Right lobe of liver (tissue), 4 donors: ENCODE measurements around the gene TAP2.

Source experiments
- POLR2A ChIP-seq: fragments of 450-650 bp; IDR thresholded peaks from one replicate; pipeline ENCODE4 v1.6.1; 2017; ENCODE audit warnings: antibody characterized with exemption, mild to moderate bottlenecking
- TF ChIP-seq, protein P1 (sequence below), 4 donors: fragments of 200-600 bp in 3 of 4; fragments of 450-650 bp in 1 of 4; IDR thresholded peaks; one replicate each; pipeline versions ENCODE4 v1.5.1 to v1.8.0; 2016 to 2022; ENCODE audit warnings: antibody characterized with exemption in 4 of 4, mild to moderate bottlenecking in 2 of 4
- donor health status: DM: no; HTN: no; CAD: no.
- donor health status: DM: no; HTN: no; CAD: no.
- donor health status: DM: no; HTN: yes; CAD: no.

DNA sequence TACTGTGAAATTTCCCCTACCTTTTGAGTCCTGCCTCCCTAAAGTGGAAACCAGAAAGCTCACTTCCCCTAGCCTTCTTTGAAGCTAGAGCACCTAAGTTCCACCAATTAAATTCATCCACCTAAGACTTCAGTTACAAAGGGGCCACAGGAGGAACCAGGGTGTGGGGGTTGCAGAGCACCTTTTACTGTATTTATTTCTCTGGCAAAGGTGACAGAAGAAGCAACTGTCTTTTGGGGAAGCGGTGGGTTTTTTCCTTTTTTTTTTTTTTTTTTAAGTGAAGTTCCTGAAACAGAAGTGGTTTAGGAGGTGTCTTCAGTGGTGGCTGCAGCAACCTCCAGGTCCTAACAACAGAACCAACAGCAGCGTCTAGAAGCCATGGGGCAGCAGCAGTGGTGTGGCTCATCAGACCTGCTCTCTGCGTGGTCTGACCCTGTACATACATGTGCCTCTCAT lies 28.5 kb upstream of the TAP2 start:
- TF ChIP-seq POLR2A, result no peak
- TF ChIP-seq, protein P1, sequence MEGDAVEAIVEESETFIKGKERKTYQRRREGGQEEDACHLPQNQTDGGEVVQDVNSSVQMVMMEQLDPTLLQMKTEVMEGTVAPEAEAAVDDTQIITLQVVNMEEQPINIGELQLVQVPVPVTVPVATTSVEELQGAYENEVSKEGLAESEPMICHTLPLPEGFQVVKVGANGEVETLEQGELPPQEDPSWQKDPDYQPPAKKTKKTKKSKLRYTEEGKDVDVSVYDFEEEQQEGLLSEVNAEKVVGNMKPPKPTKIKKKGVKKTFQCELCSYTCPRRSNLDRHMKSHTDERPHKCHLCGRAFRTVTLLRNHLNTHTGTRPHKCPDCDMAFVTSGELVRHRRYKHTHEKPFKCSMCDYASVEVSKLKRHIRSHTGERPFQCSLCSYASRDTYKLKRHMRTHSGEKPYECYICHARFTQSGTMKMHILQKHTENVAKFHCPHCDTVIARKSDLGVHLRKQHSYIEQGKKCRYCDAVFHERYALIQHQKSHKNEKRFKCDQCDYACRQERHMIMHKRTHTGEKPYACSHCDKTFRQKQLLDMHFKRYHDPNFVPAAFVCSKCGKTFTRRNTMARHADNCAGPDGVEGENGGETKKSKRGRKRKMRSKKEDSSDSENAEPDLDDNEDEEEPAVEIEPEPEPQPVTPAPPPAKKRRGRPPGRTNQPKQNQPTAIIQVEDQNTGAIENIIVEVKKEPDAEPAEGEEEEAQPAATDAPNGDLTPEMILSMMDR (IDR thresholded peaks at IDR 0.05), result no peak
